GM23338 (cell line): ENCODE results near the gene ACSM2B. TPM values are rescaled to one million over a fixed set of nuclear protein-coding genes. Genes with fewer than 3 reads are reported as not detected.

Experiments used
- ATAC-seq: fragments of 200-7000 bp; cut with Tn5 transposase; 3 replicates; pipeline ENCODE4 v1.9.1; 2020
- DNase-seq: peaks from one replicate; pipeline ENCODE4 v3.0.0-alpha.2; 2015; ENCODE audit warnings: low spot score
- H2AFZ ChIP-seq: fragments of 200-600 bp; sonication (generic); 2 replicates; pipeline ENCODE4 v1.8.0; 2016; ENCODE audit warnings: antibody characterized with exemption, mild to moderate bottlenecking, moderate library complexity
- H3F3A ChIP-seq: fragments of 200-600 bp; sonication (generic); replicated peaks from 2 replicates; pipeline ENCODE4 v1.8.0; 2017; ENCODE audit warnings: antibody characterized with exemption, mixed run types, low read depth
- H3K27ac ChIP-seq: fragments of 200-600 bp; sonication (generic); 2 replicates; pipeline ENCODE4 v1.6.1; 2016; ENCODE audit warnings: low read depth
- H3K27me3 ChIP-seq: fragments of 200-600 bp; sonication (generic); 2 replicates; pipeline ENCODE4 v1.8.0; 2016; ENCODE audit warnings: mild to moderate bottlenecking, mixed run types, moderate library complexity; ENCODE audit not compliant: insufficient read depth
- H3K36me3 ChIP-seq: fragments of 200-600 bp; sonication (generic); 2 replicates; pipeline ENCODE4 v1.8.0; 2016; ENCODE audit warnings: mild to moderate bottlenecking; ENCODE audit not compliant: insufficient read depth
- H3K4me1 ChIP-seq: fragments of 200-600 bp; sonication (generic); 2 replicates; pipeline ENCODE4 v1.8.0; 2016; ENCODE audit warnings: mild to moderate bottlenecking, moderate library complexity; ENCODE audit not compliant: insufficient read depth
- H3K4me2 ChIP-seq: fragments of 200-600 bp; sonication (generic); 2 replicates; pipeline ENCODE4 v1.7.1; 2017; ENCODE audit warnings: mixed run types
- H3K4me3 ChIP-seq: fragments of 200-600 bp; sonication (generic); 2 replicates; pipeline ENCODE4 v1.6.1; 2016; ENCODE audit warnings: mixed run types
- H3K79me2 ChIP-seq: fragments of 200-600 bp; sonication (generic); replicated peaks from 2 replicates; pipeline ENCODE4 v1.8.0; 2017; ENCODE audit warnings: mild to moderate bottlenecking; ENCODE audit not compliant: insufficient read depth
- H3K9me2 ChIP-seq: fragments of 200-600 bp; sonication (generic); 2 replicates; pipeline ENCODE4 v1.8.0; 2017; ENCODE audit not compliant: insufficient read depth
- H4K20me1 ChIP-seq: fragments of 200-600 bp; sonication (generic); replicated peaks from 2 replicates; pipeline ENCODE4 v1.8.0; 2017; ENCODE audit warnings: mild to moderate bottlenecking; ENCODE audit not compliant: insufficient read depth
- H3K27ac Mint-ChIP-seq: 2 replicates; pipeline ENCODE4 v1.8.0; 2020; ENCODE audit warnings: inconsistent platforms, mild to moderate bottlenecking, moderate library complexity, mixed read lengths
- H3K27me3 Mint-ChIP-seq: 3 replicates; pipeline ENCODE4 v1.8.0; 2022; ENCODE audit warnings: low read depth, mild to moderate bottlenecking, moderate library complexity, mixed read lengths, inconsistent platforms; ENCODE audit not compliant: insufficient read depth, poor library complexity
- H3K36me3 Mint-ChIP-seq: 3 replicates; pipeline ENCODE4 v1.8.0; 2021; ENCODE audit warnings: low read depth, mild to moderate bottlenecking, inconsistent platforms, moderate library complexity, mixed read lengths
- H3K4me1 Mint-ChIP-seq: 3 replicates; pipeline ENCODE4 v1.8.0; 2020; ENCODE audit warnings: mild to moderate bottlenecking, inconsistent platforms, mixed read lengths
- H3K4me3 Mint-ChIP-seq: 3 replicates; pipeline ENCODE4 v1.8.0; 2021; ENCODE audit warnings: moderate library complexity, mild to moderate bottlenecking, inconsistent platforms, mixed read lengths
- H3K9me3 Mint-ChIP-seq: 3 replicates; pipeline ENCODE4 v1.8.0; 2020; ENCODE audit warnings: moderate library complexity, mild to moderate bottlenecking, inconsistent platforms, mixed read lengths
- CREB1 ChIP-seq: fragments of 250-450 bp; sonication (Bioruptor Pico); IDR thresholded peaks from 2 replicates; pipeline ENCODE4 v1.5.0; 2020; ENCODE audit warnings: low read depth, mild to moderate bottlenecking, moderate library complexity
- ETS1 ChIP-seq: IDR thresholded peaks from 2 replicates; pipeline ENCODE4 v1.6.1; 2016; ENCODE audit warnings: antibody characterized with exemption
- EZH2 ChIP-seq: fragments of 200-600 bp; sonication (generic); IDR thresholded peaks from one replicate; pipeline ENCODE4 v1.8.0; 2017; ENCODE audit warnings: antibody characterized with exemption, mild to moderate bottlenecking, low read depth; ENCODE audit not compliant: unreplicated experiment
- STAT1 ChIP-seq: IDR thresholded peaks from one replicate; pipeline ENCODE4 v1.6.1; 2016; ENCODE audit warnings: antibody characterized with exemption; ENCODE audit not compliant: unreplicated experiment
- ZNF114 ChIP-seq: fragments of 250-450 bp; sonication (Bioruptor Pico); IDR thresholded peaks from 2 replicates; pipeline ENCODE4 v1.5.0; 2020; ENCODE audit warnings: mild to moderate bottlenecking, moderate library complexity
- ZNF331 ChIP-seq: fragments of 250-450 bp; sonication (Bioruptor Pico); IDR thresholded peaks from 2 replicates; pipeline ENCODE4 v1.5.0; 2020; ENCODE audit warnings: low read depth, mild to moderate bottlenecking, moderate library complexity
- ZNF462 ChIP-seq: fragments of 250-450 bp; sonication (Bioruptor Pico); IDR thresholded peaks from 2 replicates; pipeline ENCODE4 v1.5.0; 2020; ENCODE audit warnings: mild to moderate bottlenecking, moderate library complexity
- polyA plus RNA-seq: library from polyadenylated mRNA; unstranded; fragments of >200 nt; fragmentation: Nextera tagmentation; extraction: Ambion mirVana; gene quantifications from 2 replicates; pipeline ENCODE4 v1.2.1, GENCODE V29; 2016
- total RNA-seq: library from RNA; depleted of rRNA; stranded (reverse); fragments of >200 nt; shearing (Covaris generic); gene quantifications from 2 replicates; pipeline ENCODE4 v1.2.3, GENCODE V29; 2014

ACSM2B gene
- total and polyA plus RNA-seq, 2 experiments from 2014 or later, result not detected

GRCh38 chr16:20624205-20624604, 48.0 kb upstream of the ACSM2B start (continued):
- no peak for TF ChIP-seq ZNF462 (CRISPR knock-in tag)
- TF ChIP-seq EZH2, result no peak
- TF ChIP-seq STAT1, result no peak

GRCh38 chr16:20622498-20622870, 46.3 kb upstream of the ACSM2B start:
- no peak overlapping the region for H3K27ac ChIP-seq
- Mint-ChIP-seq H3K36me3 (no peaks in the 10 kb centered on the region; the same call in 2 of the 3 replicates), H3K4me3 (no peak overlapping the region), H3K9me3 (no peaks in the 10 kb centered on the region), H3K4me1 (peaks cover 25% of the 10 kb centered on the region), H3K27ac (no peak overlapping the region), H3K27me3 (peaks cover 2% of the 10 kb centered on the region)
- H3K27me3 ChIP-seq, result no peaks in the 10 kb centered on the region
- no peak overlapping the region for H3K4me2 ChIP-seq
- H3K4me3 ChIP-seq, result no peak overlapping the region
- H2AFZ ChIP-seq, result 0 out of 2 replicates have a peak overlapping the region, but pooled peaks have one; percentile 32
- peaks cover 5% of the 10 kb centered on the region for H3K4me1 ChIP-seq
- H4K20me1 ChIP-seq, result no peaks in the 10 kb centered on the region
- ATAC-seq, result no peak
- H3K36me3 ChIP-seq, result no peaks in the 10 kb centered on the region
- no peak for DNase-seq
- H3F3A ChIP-seq, result no peaks in the 10 kb centered on the region
- H3K9me2 ChIP-seq, result peaks cover 16% of the 10 kb centered on the region; the same call in 1 of the 2 replicates
- no peaks in the 10 kb centered on the region for H3K79me2 ChIP-seq
- TF ChIP-seq EZH2, result no peak
- no peak for TF ChIP-seq ZNF331
- no peak for TF ChIP-seq ZNF114
- no peak for TF ChIP-seq STAT1
- no peak for TF ChIP-seq ETS1
- TF ChIP-seq CREB1, result no peak
- no peak for TF ChIP-seq ZNF462 (CRISPR knock-in tag)
